Osteocyte (in vitro differentiated cells): ENCODE data around the gene IST1. TPM values are rescaled to one million over a fixed set of nuclear protein-coding genes. Genes with fewer than 3 reads are reported as not detected.

ENCODE experiments used
- DNase-seq: peaks from one replicate; pipeline ENCODE4 v3.0.0; 2021; ENCODE audit warnings: mixed read lengths; ENCODE audit not compliant: unreplicated experiment; ENCODE audit errors: extremely low spot score
- H3K27ac Mint-ChIP-seq: one replicate; pipeline ENCODE4 v1.8.0; 2021; ENCODE audit warnings: mild to moderate bottlenecking, mixed read lengths; ENCODE audit not compliant: unreplicated experiment
- H3K27me3 Mint-ChIP-seq: one replicate; pipeline ENCODE4 v1.8.0; 2021; ENCODE audit warnings: mixed read lengths; ENCODE audit not compliant: unreplicated experiment
- H3K36me3 Mint-ChIP-seq: one replicate; pipeline ENCODE4 v1.8.0; 2021; ENCODE audit warnings: mixed read lengths; ENCODE audit not compliant: unreplicated experiment
- H3K4me1 Mint-ChIP-seq: one replicate; pipeline ENCODE4 v1.8.0; 2021; ENCODE audit warnings: mixed read lengths; ENCODE audit not compliant: unreplicated experiment
- H3K4me3 Mint-ChIP-seq: one replicate; pipeline ENCODE4 v1.8.0; 2021; ENCODE audit warnings: mild to moderate bottlenecking, moderate library complexity, mixed read lengths; ENCODE audit not compliant: unreplicated experiment
- H3K9me3 Mint-ChIP-seq: one replicate; pipeline ENCODE4 v1.8.0; 2021; ENCODE audit warnings: mixed read lengths; ENCODE audit not compliant: unreplicated experiment
- CTCF ChIP-seq: fragments of 200-600 bp; sonication (generic); IDR thresholded peaks from 2 replicates; pipeline ENCODE4 v1.5.0; 2021; ENCODE audit warnings: antibody characterized with exemption, mild to moderate bottlenecking, moderate library complexity
- long read RNA-seq: library from polyadenylated mRNA; unstranded; transcript quantifications from one replicate; pipeline ENCODE4 v2.0.0, GENCODE V29; 2021
- total RNA-seq: library from RNA; stranded (reverse); gene quantifications from 2 replicates; pipeline ENCODE4 v1.2.1, GENCODE V29; 2021

IST1 gene
- 230 and 233 TPM in 2 replicates for total RNA-seq
- long read RNA-seq, full-length matches to known transcripts = 824 of 1,009 reads
- long read RNA-seq, partial matches to known transcripts = 50 of 1,009 reads
- long read RNA-seq, other reads (novel, unspliced or antisense) = 135 of 1,009 reads

- peak; percentile 99 for DNase-seq
- Mint-ChIP-seq H3K36me3 (peaks cover 2% of the 10 kb centered on the region), H3K9me3 (no peaks in the 10 kb centered on the region), H3K4me1 (peaks cover 25% of the 10 kb centered on the region), H3K27ac (peak within 1 kb of the TSS; percentile 99), H3K27me3 (no peaks in the 10 kb centered on the region), H3K4me3 (peak within 1 kb of the TSS; percentile 89)
- no peak for TF ChIP-seq CTCF
Observed at GRCh38 chr16:71894921-71895678, at the start of gene IST1. Gene IST1 (plus strand): TSS chr16:71895531. CDS start chr16:71915641, 20,110 bp downstream.

GRCh38 chr16:71845639-71846430 is 49.5 kb upstream of the IST1 start, which contains the start of gene ATXN1L:
Gene ATXN1L (plus strand): TSS chr16:71845976. CDS start chr16:71849741, 3,765 bp downstream.
- no peak for TF ChIP-seq CTCF
- DNase-seq = peak; percentile 97
- H3K36me3 Mint-ChIP-seq = peaks cover 19% of the 10 kb centered on the region
- H3K4me1 Mint-ChIP-seq = peaks cover 24% of the 10 kb centered on the region
- H3K9me3 Mint-ChIP-seq = no peaks in the 10 kb centered on the region
- no peaks in the 10 kb centered on the region for H3K27me3 Mint-ChIP-seq
- H3K4me3 Mint-ChIP-seq = peak within 1 kb of the TSS; percentile 90
- H3K27ac Mint-ChIP-seq = peak within 1 kb of the TSS; percentile 93

DNA sequence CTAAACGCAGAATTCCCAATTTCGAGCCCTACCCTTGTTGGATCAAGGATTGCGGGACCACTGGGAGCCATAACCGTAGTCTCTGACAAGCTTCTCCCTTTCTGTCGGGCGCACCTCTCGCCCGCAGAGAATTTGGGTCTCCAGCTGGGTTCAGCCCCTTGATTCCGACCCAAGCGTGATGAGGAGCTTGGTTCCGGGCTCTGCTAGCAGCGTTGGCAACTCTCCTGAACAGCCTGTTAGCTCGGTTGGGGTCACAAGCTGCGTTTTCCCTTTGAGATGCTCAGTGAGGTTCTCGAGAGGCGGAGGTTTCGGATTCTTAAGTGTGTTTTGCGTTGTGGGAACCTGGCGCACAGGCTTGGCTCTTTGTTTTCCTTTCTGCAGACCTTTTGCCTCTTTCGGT is 48.9 kb upstream of the IST1 start:
- peak overlapping the region; percentile 76 for H3K27ac Mint-ChIP-seq
- H3K36me3 Mint-ChIP-seq = peaks cover 19% of the 10 kb centered on the region
- H3K27me3 Mint-ChIP-seq = no peaks in the 10 kb centered on the region
- peaks cover 24% of the 10 kb centered on the region for H3K4me1 Mint-ChIP-seq
- no peaks in the 10 kb centered on the region for H3K9me3 Mint-ChIP-seq
- H3K4me3 Mint-ChIP-seq = peak overlapping the region; percentile 90
- no peak for DNase-seq
- no peak for TF ChIP-seq CTCF

- peak overlapping the region; percentile 76 for H3K27ac Mint-ChIP-seq
- no peak for DNase-seq
- no peak for TF ChIP-seq CTCF
- peaks cover 23% of the 10 kb centered on the region for H3K36me3 Mint-ChIP-seq
- no peaks in the 10 kb centered on the region for H3K9me3 Mint-ChIP-seq
- no peaks in the 10 kb centered on the region for H3K27me3 Mint-ChIP-seq
- peaks cover 24% of the 10 kb centered on the region for H3K4me1 Mint-ChIP-seq
- peak overlapping the region; percentile 90 for H3K4me3 Mint-ChIP-seq
Observed at GRCh38 chr16:71847096-71847495, 48.2 kb upstream of the IST1 start.

- no peak overlapping the region for H3K27ac Mint-ChIP-seq
- H3K4me1 Mint-ChIP-seq = peaks cover 22% of the 10 kb centered on the region
- H3K4me3 Mint-ChIP-seq = no peak overlapping the region
Observed at GRCh38 chr16:71848622-71849021, 46.7 kb upstream of the IST1 start.

More at GRCh38 chr16:71848622-71849021, 46.7 kb upstream of the IST1 start:
- Mint-ChIP-seq H3K9me3 (no peaks in the 10 kb centered on the region), H3K36me3 (peaks cover 28% of the 10 kb centered on the region), H3K27me3 (no peaks in the 10 kb centered on the region)
- DNase-seq = no peak
- TF ChIP-seq CTCF = no peak
